Measurements from ENCODE around the gene CACTIN.

CACTIN gene

GRCh38 chr19:3608079-3608641 is 18.4 kb downstream of the CACTIN start:
- DNase-seq, result no peak

DNA sequence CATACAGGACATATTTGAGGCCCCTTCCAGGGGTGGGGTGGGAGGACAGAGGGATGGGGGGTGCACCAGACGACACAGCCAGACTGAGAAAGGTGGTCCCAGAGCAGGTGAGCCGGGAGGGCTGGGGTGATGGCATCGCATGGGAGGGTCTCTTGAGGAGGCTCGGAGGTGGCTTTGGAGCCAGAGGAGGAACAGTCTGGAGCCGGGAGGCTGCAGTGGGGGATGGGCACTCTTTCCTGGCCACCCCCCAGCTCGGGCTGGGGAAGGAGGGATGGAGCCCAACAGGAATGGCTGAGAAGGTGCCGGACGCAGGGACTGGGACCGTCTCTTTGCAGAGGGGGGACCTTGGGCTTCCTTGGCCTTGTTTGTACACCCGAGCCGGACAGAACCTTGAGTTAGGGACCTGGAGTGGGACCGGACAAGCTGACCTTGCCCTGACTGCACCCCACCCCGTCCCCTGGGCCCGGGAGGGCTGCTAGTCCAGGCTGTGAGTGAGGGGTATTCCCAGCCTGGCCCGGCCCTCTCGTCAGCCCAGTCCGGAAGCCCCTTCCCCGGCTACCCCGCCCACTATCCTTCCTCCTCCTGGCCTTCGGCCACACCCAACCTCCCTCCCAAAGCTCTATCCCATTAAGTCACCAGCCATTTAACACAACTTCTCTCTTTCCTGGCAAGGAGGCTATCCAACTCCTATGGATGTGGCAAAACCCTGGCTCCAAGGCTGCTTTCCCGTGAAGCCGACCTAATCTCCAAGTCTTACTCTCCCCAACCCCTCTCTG is 19.1 kb downstream of the CACTIN start:
- no peak for DNase-seq

DNA sequence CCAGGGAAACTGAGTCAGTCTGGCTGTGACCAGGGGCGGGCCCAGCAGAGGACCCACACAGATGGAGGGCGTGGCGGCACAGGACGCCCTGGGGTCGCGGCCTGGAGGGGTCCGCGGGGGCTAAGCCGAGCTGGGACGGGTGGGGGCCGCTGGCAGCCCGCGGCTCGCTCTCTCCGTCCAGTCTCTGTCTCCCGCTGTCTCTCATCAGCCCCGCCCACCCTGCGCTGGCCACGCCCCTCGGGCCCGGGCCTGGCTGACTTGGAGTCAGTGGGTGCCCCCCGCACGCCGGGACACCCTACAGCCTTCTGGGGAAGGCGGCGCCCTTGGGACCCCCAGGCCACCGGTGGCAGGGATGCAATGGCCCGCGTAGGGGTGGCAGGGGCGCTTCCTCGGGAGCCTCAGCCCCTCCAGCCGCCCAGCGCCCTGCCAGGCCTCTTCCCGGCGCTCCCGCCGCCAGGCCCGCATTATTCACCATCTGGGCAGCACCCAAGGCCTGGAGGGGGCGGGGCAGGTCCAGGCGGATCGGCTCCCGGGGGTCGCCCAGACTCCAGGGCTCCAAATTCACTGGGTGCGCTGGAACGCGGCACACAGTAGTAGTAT is 19.8 kb downstream of the CACTIN start, which contains the start of gene TBXA2R:
Gene TBXA2R (minus strand): TSS at position 186 of the 600 bp plus-strand sequence. CDS start 6,241 bp downstream, outside the sequence.
- peak in 1 of 2 experiments; percentile 44 for DNase-seq

GRCh38 chr19:3606174-3606689 is 20.4 kb downstream of the CACTIN start:
- no peak for DNase-seq

DNA sequence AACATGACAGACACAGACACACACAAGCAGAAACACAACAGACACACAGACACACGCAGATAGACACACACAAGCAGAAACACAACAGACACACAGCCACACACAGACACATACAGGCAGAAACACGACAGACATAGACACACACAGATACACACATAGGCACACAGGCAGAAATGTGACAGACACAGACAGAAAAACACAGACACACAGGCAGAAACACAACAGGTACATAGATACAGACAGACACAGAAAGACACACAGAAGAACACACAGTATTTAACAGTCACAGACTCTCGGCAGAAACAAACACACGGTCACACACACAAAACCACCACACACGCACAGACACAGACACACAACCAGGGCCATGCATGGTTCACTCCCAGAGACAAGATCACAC is 20.8 kb downstream of the CACTIN start:
- no peak for DNase-seq

- no peak for DNase-seq
Measured at GRCh38 chr19:3605361-3605760, 21.2 kb downstream of the CACTIN start.

GRCh38 chr19:3604987-3605343 is 21.6 kb downstream of the CACTIN start:
- no peak for DNase-seq

GRCh38 chr19:3604227-3604986 is 22.2 kb downstream of the CACTIN start:
- DNase-seq, result no peak

DNA sequence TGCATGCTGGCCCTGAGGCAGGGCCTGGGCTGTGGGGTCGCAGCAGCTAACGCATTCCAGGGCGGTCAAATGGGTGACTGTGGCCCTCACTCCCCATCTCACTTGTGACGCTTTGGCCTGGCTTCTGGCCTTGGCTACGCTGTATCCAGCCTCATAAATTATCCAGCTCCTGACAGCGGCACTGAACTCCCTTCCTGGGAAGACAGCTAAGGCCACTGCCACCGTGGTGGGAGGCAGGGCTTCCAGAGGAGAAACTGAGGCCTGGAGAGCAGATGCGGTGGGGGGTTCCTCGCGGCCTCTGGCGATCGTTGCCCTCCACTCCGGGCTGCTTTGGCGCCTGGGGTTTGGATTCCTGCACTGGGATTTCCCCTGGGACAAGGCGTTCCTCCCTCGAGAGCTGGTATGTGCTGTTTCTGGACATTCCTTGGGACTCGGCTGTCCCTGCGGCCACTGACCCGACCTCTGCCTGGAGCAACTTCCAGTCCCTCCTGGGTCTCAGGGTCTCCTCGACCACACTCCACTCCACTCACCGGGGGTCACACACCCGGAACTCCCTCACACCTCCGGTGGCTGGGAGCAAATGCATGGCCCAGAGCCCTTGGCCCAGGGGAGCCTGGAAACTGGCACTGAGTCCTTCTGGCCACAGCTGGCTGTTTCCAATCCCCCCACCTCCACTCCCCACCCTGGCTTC is 23.3 kb downstream of the CACTIN start:
- DNase-seq, result no peak

- no peak for DNase-seq
Measured at GRCh38 chr19:3601021-3601420, 25.6 kb downstream of the CACTIN start.

GRCh38 chr19:3599776-3600187 is 26.8 kb downstream of the CACTIN start:
- peak in 1 of 2 experiments; percentile 31 for DNase-seq

GRCh38 chr19:3595521-3596061 is 31.0 kb downstream of the CACTIN start:
- DNase-seq, result no peak

DNA sequence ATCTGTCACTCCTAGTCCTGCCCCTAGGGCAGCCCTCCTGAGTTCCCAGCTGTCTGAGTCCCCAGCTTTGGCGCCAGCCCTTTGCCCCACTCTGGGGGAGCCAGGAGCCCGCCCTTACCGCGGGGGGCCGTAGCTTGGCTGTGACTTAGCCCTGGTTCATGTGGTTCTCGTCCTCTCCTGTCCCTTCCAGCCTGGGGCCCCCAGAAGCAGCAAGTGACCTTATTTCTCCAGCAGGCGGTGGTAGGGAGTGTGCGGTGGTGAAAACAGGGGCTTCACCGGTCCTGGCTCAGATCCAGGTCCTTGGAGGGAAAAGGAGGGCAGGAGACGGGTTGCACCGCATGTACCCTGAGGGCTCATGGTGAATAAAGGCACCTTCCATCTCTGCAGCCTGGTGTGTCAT is 33.4 kb downstream of the CACTIN start:
- DNase-seq, result no peak

DNA sequence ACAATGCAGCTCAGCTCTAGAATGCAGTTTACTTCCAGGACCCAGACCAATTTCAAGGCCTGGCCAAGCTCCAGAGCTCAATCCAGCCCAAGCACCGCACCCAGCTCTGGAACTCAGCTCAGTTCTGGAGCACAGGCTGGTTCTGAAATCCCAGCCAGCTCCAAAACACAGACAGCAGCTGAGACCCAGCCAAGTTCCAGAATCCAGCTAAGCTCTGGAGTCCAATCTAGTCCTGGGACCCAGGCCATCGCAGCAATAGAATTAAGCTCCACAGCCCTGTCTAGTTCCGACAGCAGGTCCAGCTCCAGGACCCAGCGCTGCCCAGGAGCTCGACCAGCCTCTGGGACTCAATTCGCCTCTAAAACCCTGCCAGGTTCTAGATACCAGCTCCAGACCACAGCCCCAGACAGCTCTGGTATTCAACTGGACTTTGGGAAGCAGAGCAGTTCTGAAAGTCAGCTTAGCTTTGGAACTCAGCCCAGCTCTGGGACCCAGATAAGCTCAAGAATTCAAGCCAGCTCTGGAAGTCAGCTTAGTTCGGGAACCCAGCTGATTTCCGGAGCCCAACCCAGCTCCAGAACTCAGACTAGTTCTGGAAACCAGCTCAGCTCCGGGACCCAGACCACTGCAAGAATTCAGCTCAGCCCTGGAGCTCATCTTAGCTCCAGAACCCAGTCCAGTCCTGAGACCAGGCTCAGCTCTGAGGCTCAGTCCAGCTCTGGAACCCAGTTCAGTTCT is 34.5 kb downstream of the CACTIN start:
- no peak for DNase-seq

GRCh38 chr19:3590991-3591659 is 35.5 kb downstream of the CACTIN start:
- no peak for DNase-seq

DNA sequence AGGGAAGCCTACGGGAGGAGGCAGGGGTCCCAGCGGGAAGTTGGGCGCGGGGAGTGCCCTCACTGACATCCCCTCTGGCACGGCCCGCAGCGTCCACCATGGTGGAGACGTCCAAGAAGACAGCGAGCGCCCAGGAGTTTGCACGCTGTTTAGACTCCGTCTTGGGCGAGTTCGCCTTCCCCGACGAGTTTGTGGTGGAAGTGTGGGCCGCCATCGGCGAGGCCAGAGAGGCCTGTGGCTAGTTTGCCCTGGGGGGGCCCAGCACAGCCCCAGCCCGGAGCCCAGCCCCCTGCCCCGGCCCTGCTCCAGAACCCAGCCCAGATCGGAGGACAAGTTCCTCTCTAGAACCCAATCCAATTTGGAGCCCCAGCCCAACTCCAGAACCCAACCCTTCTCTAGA is 36.6 kb downstream of the CACTIN start:
- DNase-seq, result no peak

DNA sequence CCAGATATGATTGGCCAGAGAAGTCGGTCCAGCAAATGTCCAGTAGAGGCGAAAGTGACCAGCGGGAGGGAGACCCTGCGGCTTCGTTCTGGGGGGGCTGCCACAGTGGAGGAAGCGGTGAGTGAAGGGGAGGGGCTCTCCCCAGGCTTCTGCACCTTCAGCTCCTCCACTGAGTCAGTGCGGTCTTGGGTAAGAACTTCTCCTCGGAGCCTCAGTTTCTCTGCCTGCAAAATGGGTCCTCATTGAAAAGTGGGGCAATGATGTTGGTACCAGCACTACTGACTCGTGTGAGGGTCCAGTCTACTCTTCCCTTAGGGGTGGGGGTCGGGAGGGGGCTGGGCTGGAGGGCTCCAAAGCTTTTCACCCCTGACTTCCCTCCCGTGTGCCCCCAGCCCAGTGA is 37.2 kb downstream of the CACTIN start:
- DNase-seq, result no peak

DNA sequence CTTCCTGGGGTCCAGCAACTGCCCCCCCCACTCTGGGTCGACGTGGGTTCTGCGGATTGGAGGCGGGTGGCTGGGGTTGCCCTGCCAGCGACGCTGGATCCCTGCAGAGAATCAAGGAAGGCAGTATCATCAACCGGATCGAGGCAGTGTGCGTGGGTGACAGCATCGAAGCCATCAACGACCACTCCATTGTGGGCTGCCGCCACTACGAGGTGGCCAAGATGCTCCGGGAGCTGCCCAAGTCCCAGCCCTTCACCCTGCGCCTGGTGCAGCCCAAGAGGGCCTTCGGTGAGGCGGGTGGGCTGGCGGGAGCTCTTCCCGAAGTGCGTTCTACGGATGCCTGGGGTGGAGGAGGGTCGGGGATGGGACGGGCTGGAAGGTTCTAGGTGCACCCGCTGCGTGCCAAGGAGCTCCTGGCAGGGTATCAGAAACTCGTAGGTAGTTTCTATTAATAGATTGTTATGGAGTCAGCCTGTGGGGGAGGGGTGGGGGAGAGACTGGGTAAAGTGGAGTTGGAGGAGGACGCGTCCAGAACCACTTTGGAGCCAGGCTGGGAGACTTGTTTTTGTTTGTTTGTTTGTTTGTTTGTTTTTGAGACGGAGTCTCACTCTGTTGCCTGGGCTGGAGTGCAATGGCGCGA is 39.8 kb downstream of the CACTIN start:
- no peak for DNase-seq

DNA sequence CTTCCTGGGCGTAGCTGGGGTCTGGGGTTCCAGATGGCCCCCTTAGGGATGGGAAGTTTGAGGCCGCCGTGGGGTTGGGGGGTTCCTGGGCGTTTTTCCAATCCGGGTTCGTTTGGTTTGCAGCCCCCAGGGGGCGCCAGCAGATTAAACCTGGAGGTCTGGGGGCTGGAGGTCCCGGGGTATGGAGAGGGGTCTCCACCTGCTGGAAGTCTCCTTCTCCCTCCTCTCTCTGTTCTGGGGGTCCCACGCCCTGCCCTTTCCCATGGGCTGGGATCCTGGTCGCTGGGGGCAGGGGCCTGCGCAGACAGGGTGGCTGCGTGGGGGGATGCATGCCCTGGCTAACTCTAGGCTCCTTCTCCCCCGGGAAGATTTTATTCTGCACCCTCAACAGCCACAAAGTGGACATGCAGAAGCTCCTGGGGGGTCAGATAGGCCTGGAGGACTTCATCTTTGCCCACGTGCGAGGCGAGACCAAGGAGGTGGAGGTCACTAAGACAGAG is 40.4 kb downstream of the CACTIN start:
- DNase-seq, result peak in 1 of 2 experiments; percentile 28
